CD4-positive, alpha-beta T cell (primary cell): ENCODE measurements around the gene EPB41L4B. TPM values are rescaled to one million over a fixed set of nuclear protein-coding genes. Genes with fewer than 3 reads are reported as not detected.
"Not testable (repeated sequence)": the region's sequence is repeated elsewhere in the genome, so short reads cannot be mapped to it uniquely, and the experiment has no call there.

Source experiments
- ATAC-seq: fragments of 200-7000 bp; cut with Tn5 transposase; one replicate; pipeline ENCODE4 v1.10.0; 2022; ENCODE audit warnings: mild to moderate bottlenecking; ENCODE audit not compliant: poor library complexity
- CTCF ChIA-PET: fragments of 350-600 bp; sonication (Branson Sonifier 250); formaldehyde crosslinking; loops from one replicate; lab custom pipeline; 2021; ENCODE audit warnings: antibody characterized with exemption, inconsistent platforms; lab: Charles Lee
- POLR2A ChIA-PET: fragments of 350-600 bp; sonication (Branson Sonifier 250); formaldehyde crosslinking; loops from one replicate; lab custom pipeline; 2021; ENCODE audit warnings: antibody characterized with exemption, inconsistent platforms; lab: Charles Lee
- DNase-seq, 14 experiments: peaks; one replicate each; pipeline ENCODE4 v3.0.0-alpha.2; 2013 to 2020; ENCODE audit warnings: mixed read lengths in 2 of 14
- H3K27ac ChIP-seq, 2 donors: one replicate each; pipeline versions ENCODE4 v1.5.1 to v1.7.0; 2013; ENCODE audit warnings: low read length in 2 of 2, low read depth in 1 of 2, mild to moderate bottlenecking in 1 of 2
- H3K27me3 ChIP-seq, 2 experiments: 1 replicate in 1 of 2; 2 replicates in 1 of 2; pipeline versions ENCODE4 v1.6.1 to v1.7.0; 2013; ENCODE audit warnings: low read length in 2 of 2, control low read depth in 1 of 2, mild to moderate bottlenecking in 1 of 2, moderate library complexity in 1 of 2; ENCODE audit not compliant: insufficient read depth in 2 of 2, control insufficient read depth in 1 of 2
- H3K36me3 ChIP-seq: one replicate; pipeline ENCODE4 v1.6.1; 2013; ENCODE audit warnings: low read length, control low read depth; ENCODE audit not compliant: insufficient read depth
- H3K4me1 ChIP-seq: one replicate; pipeline ENCODE4 v1.6.1; 2013; ENCODE audit warnings: low read length, control low read depth; ENCODE audit not compliant: insufficient read depth
- H3K4me3 ChIP-seq: one replicate; pipeline ENCODE4 v1.5.1; 2013; ENCODE audit warnings: mild to moderate bottlenecking, low read length, moderate library complexity
- H3K9me3 ChIP-seq, 2 experiments: 1 replicate in 1 of 2; 2 replicates in 1 of 2; pipeline versions ENCODE4 v1.6.1 to v1.7.0; 2013; ENCODE audit warnings: low read length in 2 of 2, mild to moderate bottlenecking in 2 of 2, control low read depth in 1 of 2, moderate library complexity in 1 of 2; ENCODE audit not compliant: control insufficient read depth in 1 of 2, insufficient read depth in 1 of 2
- H3K27ac Mint-ChIP-seq: one replicate; pipeline ENCODE4 v1.8.0; 2020; ENCODE audit warnings: mixed read lengths
- H3K27me3 Mint-ChIP-seq: one replicate; pipeline ENCODE4 v1.8.0; 2021; ENCODE audit warnings: mixed read lengths
- H3K36me3 Mint-ChIP-seq: one replicate; pipeline ENCODE4 v1.8.0; 2021; ENCODE audit warnings: low read depth, mixed read lengths
- H3K4me1 Mint-ChIP-seq: one replicate; pipeline ENCODE4 v1.8.0; 2021; ENCODE audit warnings: low read depth, mixed read lengths
- H3K4me3 Mint-ChIP-seq: one replicate; pipeline ENCODE4 v1.8.0; 2020; ENCODE audit warnings: mild to moderate bottlenecking, mixed read lengths
- H3K9me3 Mint-ChIP-seq: one replicate; pipeline ENCODE4 v1.8.0; 2020; ENCODE audit warnings: mixed read lengths
- CTCF ChIP-seq: fragments of 200-600 bp; IDR thresholded peaks from one replicate; pipeline ENCODE4 v1.8.0; 2022; ENCODE audit warnings: antibody characterized with exemption, mild to moderate bottlenecking
- intact Hi-C, 2 experiments: fragments of 100-400 bp; cut with DNase I in 1 of 2; cut with micrococcal nuclease in 1 of 2; formaldehyde crosslinking; loops; one replicate each; pipeline versions ENCODE4 v1.15.1 to v1.9.0; 2023 to 2025; cut with DNase I, micrococcal nuclease
- total RNA-seq, 174 experiments: library from RNA in 2 of 174; stranded (reverse) in 2 of 174; gene quantifications; one replicate each; pipeline ENCODE4 v1.2.3 and lab custom pipeline; 2021 to 2026

The EPB41L4B gene
- total RNA-seq, 2 experiments from 2014 or later = not detected

DNA sequence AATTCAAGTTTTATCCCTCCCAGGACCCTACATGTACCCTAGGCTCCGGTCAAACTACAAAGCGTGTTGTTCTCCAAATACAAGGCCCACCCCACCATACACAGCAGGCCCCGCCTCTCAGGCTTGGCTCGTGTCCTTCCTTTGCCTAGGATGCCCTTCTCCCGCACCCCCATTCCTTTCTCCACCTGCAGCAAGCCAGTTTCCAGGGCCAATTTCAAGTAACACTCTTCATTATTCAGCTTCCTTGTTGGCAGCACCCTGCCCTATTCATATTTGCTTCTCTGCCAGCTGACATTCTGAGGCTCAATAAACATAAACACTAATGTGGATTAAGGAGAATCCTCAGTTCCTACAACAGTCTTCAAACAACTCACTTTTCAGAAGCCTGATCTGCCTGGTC, 31.7 kb downstream of the EPB41L4B start:
- ATAC-seq (no peak), DNase-seq (no peak)
- H3K4me3 Mint-ChIP-seq = no peak overlapping the region
- no peaks in the 10 kb centered on the region for H3K9me3 ChIP-seq
- CTCF ChIA-PET = no interaction called here
- H3K4me3 ChIP-seq = no peak overlapping the region
- intact Hi-C loops = no loop called here
- H3K27ac ChIP-seq = no peak overlapping the region
- no peak for TF ChIP-seq CTCF
- H3K27me3 ChIP-seq = no peaks in the 10 kb centered on the region
- no peaks in the 10 kb centered on the region for H3K4me1 ChIP-seq
- H3K9me3 Mint-ChIP-seq = no peaks in the 10 kb centered on the region
- no peaks in the 10 kb centered on the region for H3K36me3 Mint-ChIP-seq
- H3K27ac Mint-ChIP-seq = no peak overlapping the region
- POLR2A ChIA-PET = no interaction called here
- no peaks in the 10 kb centered on the region for H3K36me3 ChIP-seq
- no peaks in the 10 kb centered on the region for H3K4me1 Mint-ChIP-seq
- peaks cover 14% of the 10 kb centered on the region for H3K27me3 Mint-ChIP-seq

DNA sequence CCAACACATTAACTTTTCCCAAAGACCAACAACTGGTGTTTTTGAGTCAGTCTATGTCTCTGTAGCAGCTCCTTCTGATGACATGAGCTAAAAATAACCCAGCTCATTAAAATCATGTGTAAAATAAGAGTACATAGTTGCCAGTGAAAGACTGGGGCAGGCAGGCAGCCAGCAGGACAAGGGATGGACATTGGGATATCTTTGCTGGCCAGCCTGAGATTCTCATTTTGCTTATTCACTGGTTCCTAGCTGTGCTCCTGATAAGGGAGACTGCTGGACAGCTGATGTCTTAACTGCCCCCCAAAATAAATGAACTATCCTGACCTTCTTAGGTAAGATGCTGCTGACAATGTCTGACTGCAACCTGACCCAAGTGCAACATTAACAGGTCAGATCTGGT, 33.9 kb downstream of the EPB41L4B start:
- Mint-ChIP-seq H3K4me1 (no peaks in the 10 kb centered on the region), H3K4me3 (no peak overlapping the region), H3K9me3 (no peaks in the 10 kb centered on the region), H3K36me3 (no peaks in the 10 kb centered on the region), H3K27me3 (peaks cover 26% of the 10 kb centered on the region), H3K27ac (no peak overlapping the region)
- no peak for DNase-seq
- no peaks in the 10 kb centered on the region for H3K9me3 ChIP-seq
- H3K4me1 ChIP-seq = no peaks in the 10 kb centered on the region
- no peak for ATAC-seq
- H3K27me3 ChIP-seq = no peaks in the 10 kb centered on the region
- intact Hi-C loops = no loop called here
- H3K27ac ChIP-seq = no peak overlapping the region
- ChIA-PET CTCF (no interaction called here), POLR2A (no interaction called here)
- no peak for TF ChIP-seq CTCF
- no peak overlapping the region for H3K4me3 ChIP-seq
- H3K36me3 ChIP-seq = no peaks in the 10 kb centered on the region

GRCh38 chr9:109286571-109286977, 34.3 kb downstream of the EPB41L4B start:
- DNase-seq (no peak), ATAC-seq (no peak)
- Mint-ChIP-seq H3K4me1 (no peaks in the 10 kb centered on the region), H3K4me3 (no peak overlapping the region), H3K27ac (no peak overlapping the region), H3K9me3 (no peaks in the 10 kb centered on the region), H3K36me3 (no peaks in the 10 kb centered on the region), H3K27me3 (peaks cover 27% of the 10 kb centered on the region)
- Histone ChIP-seq H3K4me1 (no peaks in the 10 kb centered on the region), H3K27ac (no peak overlapping the region), H3K27me3 (no peaks in the 10 kb centered on the region), H3K9me3 (no peaks in the 10 kb centered on the region), H3K4me3 (no peak overlapping the region), H3K36me3 (no peaks in the 10 kb centered on the region)
- POLR2A ChIA-PET = no interaction called here
- CTCF ChIA-PET = no interaction called here
- intact Hi-C loops = no loop called here
- no peak for TF ChIP-seq CTCF

- CTCF ChIA-PET, DNase-seq, H3K27me3 ChIP-seq, H3K27ac Mint-ChIP-seq, H3K9me3 ChIP-seq, intact Hi-C loops, H3K4me3 Mint-ChIP-seq, H3K4me1 Mint-ChIP-seq, H3K27ac ChIP-seq, H3K36me3 ChIP-seq, H3K36me3 Mint-ChIP-seq, POLR2A ChIA-PET, ATAC-seq, H3K4me1 ChIP-seq, H3K4me3 ChIP-seq, H3K9me3 Mint-ChIP-seq: not testable (repeated sequence)
- peaks cover 34% of the 10 kb centered on the region for H3K27me3 Mint-ChIP-seq
Observed at GRCh38 chr9:109283672-109284071, 37.2 kb downstream of the EPB41L4B start.
